K562 (cell line): ENCODE measurements around the gene KLHDC7B. TPM values are rescaled to one million over a fixed set of nuclear protein-coding genes. Genes with fewer than 3 reads are reported as not detected.
A peak's percentile ranks its signal among the peaks of the same experiment; 100 is the strongest.

Experiments
- CHD7 ChIP-seq: fragments of 200-600 bp; sonication (generic); IDR thresholded peaks from one replicate; pipeline ENCODE4 v1.6.1; 2012; ENCODE audit warnings: mild to moderate bottlenecking, low read depth, low read length, inconsistent platforms
- ELF1 ChIP-seq: fragments of 200-800 bp; sonication (Bioruptor generic); IDR thresholded peaks from 2 replicates; pipeline ENCODE4 v1.6.1; 2016; ENCODE audit warnings: missing genetic modification characterization, missing compliant biosample characterization
- HINFP ChIP-seq: fragments of 450-650 bp; conservative IDR thresholded peaks from 2 replicates; pipeline ENCODE4 v1.6.1; 2016; ENCODE audit warnings: missing genetic modification characterization, low read depth, mild to moderate bottlenecking, control low read depth, missing compliant biosample characterization
- HSF4 ChIP-seq: fragments of 250-450 bp; sonication (Bioruptor Pico); IDR thresholded peaks from 2 replicates; pipeline ENCODE4 v2.1.2; 2022; ENCODE audit warnings: mild to moderate bottlenecking, moderate library complexity, borderline replicate concordance
- MLLT1 ChIP-seq, 2 experiments: fragments of 450-650 bp; IDR thresholded peaks; 2 replicates each; pipeline ENCODE4 v1.6.1; 2016
- MNT ChIP-seq, 2 experiments: fragments of 450-650 bp; conservative IDR thresholded peaks; 2 replicates each; pipeline ENCODE4 v1.6.1; 2017; ENCODE audit warnings: mild to moderate bottlenecking in 2 of 2, moderate library complexity in 2 of 2
- polyA plus RNA-seq, 8 experiments: library from polyadenylated mRNA; depleted of rRNA in 4 of 8; stranded (reverse) in 5 of 8; unstranded in 3 of 8; fragments of >200 nt; fragmentation: Nextera tagmentation in 2 of 8; fragmentation: Illumina TruSeq in 1 of 8; extraction: Ambion mirVana in 2 of 8; extraction: Trizol in 1 of 8; gene quantifications; 2 replicates each; pipeline versions ENCODE4 v1.2.1 to v1.2.3, GENCODE V29; 2011 to 2014; ENCODE audit warnings: inconsistent platforms in 1 of 8, missing spikeins in 1 of 8
- total RNA-seq, 7 experiments: library from RNA; depleted of rRNA in 6 of 7; stranded (reverse); fragments of >200 nt in 6 of 7; fragmentation: Illumina TruSeq in 2 of 7; extraction: Trizol in 2 of 7; gene quantifications; 2 replicates each; pipeline versions ENCODE4 v1.2.1 to v1.2.3, GENCODE V29; 2011 to 2021; ENCODE audit warnings: low replicate concordance in 1 of 7

KLHDC7B gene
- total and polyA plus RNA-seq, 9 of the 15 experiments (the other 6 are each of a cell fraction or from before 2014, with no cell fraction given) = 0.04 to 0.22 (median 0.05) TPM; not detected in 4

GRCh38 chr22:50525104-50525857 is 20.4 kb upstream of the KLHDC7B start, which contains the start of gene SCO2 (continued):
- TF ChIP-seq MLLT1 (IDR thresholded peaks at IDR 0.05) (no peak), HINFP (no peak), MNT (conservative IDR thresholded peaks at IDR 0.05) (peak; percentile 77 to 87), CHD7 (no peak), HSF4 (no peak), ELF1 (tag) (no peak)
